ENCODE results near the gene GFOD2.

GFOD2 gene

GRCh38 chr16:67731071-67731752 lies 12.1 kb upstream of the GFOD2 start:
- DNase-seq: no peak

- no peak for DNase-seq
Measured at GRCh38 chr16:67730326-67730725, 11.2 kb upstream of the GFOD2 start.

GRCh38 chr16:67729636-67730248 lies 10.6 kb upstream of the GFOD2 start:
- no peak for DNase-seq

GRCh38 chr16:67727521-67728485 lies 8.7 kb upstream of the GFOD2 start:
- no peak for DNase-seq

GRCh38 chr16:67726106-67727034 lies 7.3 kb upstream of the GFOD2 start:
- no peak for DNase-seq

- no peak for DNase-seq
Measured at GRCh38 chr16:67723911-67724305, 4.8 kb upstream of the GFOD2 start.

- DNase-seq: no peak
Measured at GRCh38 chr16:67723151-67723910, 4.2 kb upstream of the GFOD2 start.

GRCh38 chr16:67720236-67720635 lies 1.1 kb upstream of the GFOD2 start:
- DNase-seq: no peak

- peak; percentile 68 for DNase-seq
Measured at GRCh38 chr16:67719778-67720144, 645 bp upstream of the GFOD2 start.

- peak; percentile 67 for DNase-seq
Measured at GRCh38 chr16:67718668-67719047, 458 bp downstream of the GFOD2 start.

GRCh38 chr16:67716097-67716496 lies 3.0 kb downstream of the GFOD2 start:
- no peak for DNase-seq

- DNase-seq: no peak
Measured at GRCh38 chr16:67714522-67714921, 4.6 kb downstream of the GFOD2 start.

- no peak for DNase-seq
Measured at GRCh38 chr16:67713647-67714273, 5.4 kb downstream of the GFOD2 start.

- no peak for DNase-seq
Measured at GRCh38 chr16:67710607-67711006, 8.5 kb downstream of the GFOD2 start.

- DNase-seq: no peak
Measured at GRCh38 chr16:67709050-67709449, 10.1 kb downstream of the GFOD2 start.

- DNase-seq: no peak
Measured at GRCh38 chr16:67708368-67708771, 10.7 kb downstream of the GFOD2 start.

- DNase-seq: no peak
Measured at GRCh38 chr16:67707790-67708189, 11.3 kb downstream of the GFOD2 start.

GRCh38 chr16:67707210-67707609 lies 11.9 kb downstream of the GFOD2 start:
- DNase-seq: no peak

GRCh38 chr16:67704110-67704509 lies 15.0 kb downstream of the GFOD2 start:
- DNase-seq: no peak

GRCh38 chr16:67703626-67704025 lies 15.5 kb downstream of the GFOD2 start:
- DNase-seq: no peak

- no peak for DNase-seq
Measured at GRCh38 chr16:67702130-67702529, 17.0 kb downstream of the GFOD2 start.

All from activated CD8-positive, alpha-beta memory T cell treated with anti-CD3 and anti-CD28 coated beads for 24 hours (primary cell).